HT1080 (cell line): ENCODE data around the gene KIAA0586. TPM values are rescaled to one million over a fixed set of nuclear protein-coding genes. Genes with fewer than 3 reads are reported as not detected.

Source experiments
- DNase-seq: peaks from one replicate; pipeline ENCODE4 v3.0.0-alpha.2; 2015; ENCODE audit warnings: low read depth
- small RNA-seq: library from RNA; depleted of rRNA; stranded (forward); fragments of <200 nt; gene quantifications from one replicate; pipeline ENCODE3, GENCODE V24; 2014
- total RNA-seq: library from RNA; depleted of rRNA; stranded (reverse); fragments of >200 nt; shearing (Covaris generic); gene quantifications from 2 replicates; pipeline ENCODE4 v1.2.3, GENCODE V29; 2014; rRNA removed

Gene KIAA0586
- total RNA-seq, 1 experiment from 2014 or later: 34.2 TPM

- DNase-seq: no peak
Observed at GRCh38 chr14:58593977-58594376, 166.5 kb downstream of the KIAA0586 start.

DNA sequence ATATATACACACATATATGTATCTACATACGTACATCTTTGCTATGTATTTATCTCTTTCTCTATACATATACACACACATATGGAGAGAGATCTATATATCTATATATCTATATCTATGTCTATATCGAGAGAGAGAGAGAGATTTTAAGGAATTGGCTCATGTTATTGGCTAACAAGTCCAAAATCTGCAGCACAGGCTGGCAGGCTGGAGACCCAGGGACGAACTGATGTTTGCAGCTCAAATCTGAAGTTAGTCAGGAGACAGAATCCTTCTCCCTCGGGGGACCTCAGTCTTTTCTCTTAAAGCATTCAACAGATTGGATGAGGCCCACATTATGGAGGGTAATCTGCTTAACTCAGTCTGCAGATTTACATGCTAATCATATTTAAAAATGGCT, 169.5 kb downstream of the KIAA0586 start:
- no peak for DNase-seq

DNA sequence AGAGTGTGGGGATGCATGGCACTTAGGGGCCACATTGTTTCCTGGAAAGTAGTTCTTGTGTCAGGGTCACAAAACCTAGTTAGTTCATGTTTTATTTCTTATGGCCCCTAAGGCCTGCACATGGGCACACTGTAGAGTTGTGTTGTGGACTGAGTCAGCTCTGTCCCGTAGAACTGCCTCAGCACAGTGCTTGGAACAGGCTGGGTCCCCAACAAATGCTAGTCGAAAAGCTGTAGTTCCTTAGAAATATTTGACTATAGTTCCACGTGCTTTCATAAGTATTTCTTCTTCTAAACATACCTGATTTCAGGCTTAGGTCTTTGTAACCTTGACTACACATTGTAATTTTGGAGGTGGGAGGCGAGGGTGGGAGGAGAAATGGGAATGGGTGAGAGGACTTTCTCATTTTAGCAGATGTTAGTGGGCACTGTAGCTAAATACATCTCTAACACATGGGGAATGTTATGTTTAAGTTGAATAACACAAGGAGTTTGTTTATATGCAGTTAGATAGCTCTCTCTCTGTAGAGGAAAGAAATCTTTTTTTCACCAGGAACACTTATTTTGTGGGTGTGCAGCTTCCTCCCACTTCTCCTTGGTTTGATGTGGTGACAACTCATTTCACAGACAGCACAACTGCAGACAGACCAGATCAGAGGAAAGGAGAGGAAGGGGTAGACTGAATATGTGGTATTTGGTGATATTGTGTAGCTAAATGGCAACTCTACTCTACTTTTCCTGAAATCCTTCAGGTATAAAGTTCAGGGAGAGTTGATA, 170.7 kb downstream of the KIAA0586 start:
- DNase-seq: no peak

- DNase-seq: no peak
Observed at GRCh38 chr14:58598804-58599525, 171.4 kb downstream of the KIAA0586 start.

- DNase-seq: no peak
Observed at GRCh38 chr14:58599707-58600106, 172.2 kb downstream of the KIAA0586 start.

Small RNA genes within 50 kb of the gene (small RNA-seq; reads per million reads assigned to genes)
- not detected for gene HSBP1P1
- gene RF00019: not detected

Other genes starting within 250 kb of the KIAA0586 start
- gene ACTR10, start 227.6 kb upstream of the KIAA0586 start, total RNA-seq: 46.4 and 61.3 TPM in 2 replicates
- gene PSMA3, start 182.9 kb upstream of the KIAA0586 start, total RNA-seq: 159 and 201 TPM in 2 replicates
- gene ARID4A, start 129.2 kb upstream of the KIAA0586 start, total RNA-seq: 1.7 and 5.0 TPM in 2 replicates
- not detected in 2 replicates for gene TOMM20L, start 31.8 kb upstream of the KIAA0586 start, total RNA-seq
- gene TIMM9, start 188 bp upstream of the KIAA0586 start, total RNA-seq: 51.5 and 52.1 TPM in 2 replicates
- 0.30 TPM in 1 of 2 replicates, not detected in the other for gene DACT1, start 210.2 kb downstream of the KIAA0586 start, total RNA-seq